Muscle of leg (tissue), 11 donors: ENCODE data around the gene CCDC78. TPM values are rescaled to one million over a fixed set of nuclear protein-coding genes. Genes with fewer than 3 reads are reported as not detected.
A peak's percentile ranks its signal among the peaks of the same experiment; 100 is the strongest.

ENCODE experiments used
- DNase-seq: peaks from one replicate; pipeline ENCODE4 v3.0.0; 2013
- H3K27ac ChIP-seq: one replicate; pipeline ENCODE4 v1.5.1; 2013; ENCODE audit warnings: mild to moderate bottlenecking, low read length, control low read depth
- H3K27me3 ChIP-seq: one replicate; pipeline ENCODE4 v1.6.1; 2013; ENCODE audit warnings: low read length; ENCODE audit not compliant: control insufficient read depth, insufficient read depth
- H3K36me3 ChIP-seq: one replicate; pipeline ENCODE4 v1.6.1; 2013; ENCODE audit warnings: low read length; ENCODE audit not compliant: control insufficient read depth, insufficient read depth
- H3K4me1 ChIP-seq: one replicate; pipeline ENCODE4 v1.6.1; 2013; ENCODE audit warnings: low read length; ENCODE audit not compliant: control insufficient read depth, insufficient read depth
- H3K4me3 ChIP-seq: one replicate; pipeline ENCODE4 v1.5.1; 2013; ENCODE audit warnings: low read length, control low read depth
- H3K9me3 ChIP-seq: replicated peaks from 2 replicates; pipeline ENCODE4 v1.6.1; 2013; ENCODE audit warnings: low read depth, low read length; ENCODE audit not compliant: control insufficient read depth
- WGBS: methylation state at CpG from one replicate; pipeline ENCODE4 v1.1.5; 2013; ENCODE audit warnings: missing lambda C conversion rate; ENCODE audit not compliant: insufficient coverage; 5-methylcytosine and 5-hydroxymethylcytosine counted together
- polyA plus RNA-seq, 8 donors: library from polyadenylated mRNA; unstranded; fragments of 120-200 nt; gene quantifications; one replicate each; pipeline versions ENCODE4 v1.2.1 to v1.2.3, GENCODE V29; 2013; ENCODE audit warnings: inconsistent platforms in 1 of 8, low replicate concordance in 1 of 8; ENCODE audit not compliant: insufficient read length in 8 of 8, insufficient read depth in 1 of 8
- total RNA-seq: library from RNA; stranded (reverse); fragments of 120-200 nt; gene quantifications from one replicate; pipeline ENCODE4 v1.2.4, GENCODE V29; 2013

Gene CCDC78
- total and polyA plus RNA-seq, 9 donors: 0.18 to 2.1 (median 1.3) TPM

- Histone ChIP-seq H3K27ac (no peak overlapping the region), H3K4me3 (no peak overlapping the region), H3K4me1 (peaks cover 40% of the 10 kb centered on the region), H3K36me3 (no peaks in the 10 kb centered on the region), H3K9me3 (no peaks in the 10 kb centered on the region), H3K27me3 (peaks cover 38% of the 10 kb centered on the region)
- no peak for DNase-seq
- WGBS: 51% methylated on average over 28 of the region's 29 CpGs
Observed at GRCh38 chr16:724188-725040, 1.8 kb downstream of the CCDC78 start.

GRCh38 chr16:723695-724094 is 2.5 kb downstream of the CCDC78 start:
- DNase-seq: no peak

GRCh38 chr16:722835-723633 is 3.2 kb downstream of the CCDC78 start:
- Histone ChIP-seq H3K36me3 (no peaks in the 10 kb centered on the region), H3K27me3 (peaks cover 25% of the 10 kb centered on the region), H3K9me3 (no peaks in the 10 kb centered on the region), H3K4me1 (peaks cover 49% of the 10 kb centered on the region), H3K27ac (no peak overlapping the region), H3K4me3 (no peak overlapping the region)
- WGBS: 77% methylated on average over 20 of the region's 24 CpGs
- no peak for DNase-seq

More at GRCh38 chr16:723695-724094, 2.5 kb downstream of the CCDC78 start:
- WGBS: 60% methylated on average over 4 of the region's 9 CpGs
- Histone ChIP-seq H3K27me3 (peaks cover 31% of the 10 kb centered on the region), H3K4me1 (peaks cover 47% of the 10 kb centered on the region), H3K9me3 (no peaks in the 10 kb centered on the region), H3K36me3 (no peaks in the 10 kb centered on the region), H3K4me3 (no peak overlapping the region), H3K27ac (no peak overlapping the region)

GRCh38 chr16:721765-722540 is 4.3 kb downstream of the CCDC78 start:
- peak overlapping the region; percentile 20 for H3K27ac ChIP-seq

GRCh38 chr16:720990-721764 is 5.1 kb downstream of the CCDC78 start, which contains the start of gene ANTKMT:
Gene ANTKMT, plus strand, starts transcription at chr16:721146. Its CDS starts 129 bp downstream, at chr16:721275.
- Histone ChIP-seq H3K27me3 (peaks cover 17% of the 10 kb centered on the region), H3K9me3 (no peaks in the 10 kb centered on the region), H3K36me3 (no peaks in the 10 kb centered on the region), H3K4me3 (peak within 1 kb of the TSS; percentile 75), H3K4me1 (peaks cover 54% of the 10 kb centered on the region), H3K27ac (peak within 1 kb of the TSS; percentile 89)
- DNase-seq: peak; percentile 85
- 6% methylated on average over 106 of the region's 106 CpGs for WGBS

More at GRCh38 chr16:721765-722540, 4.3 kb downstream of the CCDC78 start:
- Histone ChIP-seq H3K27me3 (peaks cover 16% of the 10 kb centered on the region), H3K4me1 (peaks cover 51% of the 10 kb centered on the region), H3K4me3 (peak overlapping the region; percentile 29), H3K9me3 (no peaks in the 10 kb centered on the region), H3K36me3 (no peaks in the 10 kb centered on the region)
- DNase-seq: no peak
- whole genome bisulfite sequencing: 81% methylated on average over 39 of the region's 51 CpGs

- WGBS: under 1% methylated on average over 37 of the region's 38 CpGs
- Histone ChIP-seq H3K27me3 (peaks cover 15% of the 10 kb centered on the region), H3K4me1 (peaks cover 58% of the 10 kb centered on the region), H3K4me3 (peak overlapping the region; percentile 75), H3K9me3 (no peaks in the 10 kb centered on the region), H3K36me3 (no peaks in the 10 kb centered on the region), H3K27ac (peak overlapping the region; percentile 89)
- peak; percentile 90 for DNase-seq
Observed at GRCh38 chr16:720447-720989, 5.7 kb downstream of the CCDC78 start.

- Histone ChIP-seq H3K4me1 (peaks cover 58% of the 10 kb centered on the region), H3K27me3 (peaks cover 12% of the 10 kb centered on the region), H3K4me3 (peak overlapping the region; percentile 75), H3K27ac (peak overlapping the region; percentile 89), H3K36me3 (no peaks in the 10 kb centered on the region), H3K9me3 (no peaks in the 10 kb centered on the region)
- no peak for DNase-seq
- 5% methylated on average over 11 of the region's 16 CpGs for WGBS
Observed at GRCh38 chr16:719815-720446, 6.3 kb downstream of the CCDC78 start.

GRCh38 chr16:718922-719321 is 7.3 kb downstream of the CCDC78 start:
- WGBS: 83% methylated on average over 6 of the region's 6 CpGs
- H3K4me1 ChIP-seq: peaks cover 64% of the 10 kb centered on the region

GRCh38 chr16:718389-718788 is 7.9 kb downstream of the CCDC78 start:
- H3K9me3 ChIP-seq: no peaks in the 10 kb centered on the region
- H3K27ac ChIP-seq: no peak overlapping the region
- no peak overlapping the region for H3K4me3 ChIP-seq
- 65% methylated on average over 2 of the region's 9 CpGs for WGBS
- H3K4me1 ChIP-seq: peaks cover 64% of the 10 kb centered on the region
- DNase-seq: no peak
- H3K27me3 ChIP-seq: peaks cover 16% of the 10 kb centered on the region
- H3K36me3 ChIP-seq: no peaks in the 10 kb centered on the region

More at GRCh38 chr16:718922-719321, 7.3 kb downstream of the CCDC78 start:
- Histone ChIP-seq H3K4me3 (no peak overlapping the region), H3K9me3 (no peaks in the 10 kb centered on the region), H3K36me3 (no peaks in the 10 kb centered on the region), H3K27ac (no peak overlapping the region), H3K27me3 (peaks cover 13% of the 10 kb centered on the region)
- DNase-seq: no peak
